HG03064 (cell line): ENCODE data around the gene PDE6C.

Experiments used
- ATAC-seq: cut with Tn5 transposase; IDR thresholded peaks from one replicate; pipeline ENCODE4 v1.9.1; 2021; ENCODE audit warnings: low read depth; ENCODE audit not compliant: unreplicated experiment

Gene PDE6C

GRCh38 chr10:93593749-93594148 is 18.6 kb upstream of the PDE6C start:
- ATAC-seq = no peak

GRCh38 chr10:93594518-93594917 is 17.8 kb upstream of the PDE6C start:
- no peak for ATAC-seq

GRCh38 chr10:93595378-93596161 is 16.8 kb upstream of the PDE6C start:
- no peak for ATAC-seq

GRCh38 chr10:93596539-93596938 is 15.8 kb upstream of the PDE6C start:
- no peak for ATAC-seq

GRCh38 chr10:93597075-93597599 is 15.2 kb upstream of the PDE6C start:
- ATAC-seq = no peak

GRCh38 chr10:93598157-93598556 is 14.2 kb upstream of the PDE6C start:
- ATAC-seq = no peak

- no peak for ATAC-seq
These were observed 13.0 kb upstream of the PDE6C start for GRCh38 chr10:93599335-93599734.

GRCh38 chr10:93599778-93600177 is 12.6 kb upstream of the PDE6C start:
- ATAC-seq = no peak

GRCh38 chr10:93600446-93601145 is 11.7 kb upstream of the PDE6C start:
- ATAC-seq = no peak

GRCh38 chr10:93601146-93601773 is 11.1 kb upstream of the PDE6C start, which contains the start of gene RBP4:
RBP4 (minus strand) TSS chr10:93601235; CDS start chr10:93601028, 207 bp downstream.
- ATAC-seq = no peak

- ATAC-seq = no peak
These were observed 10.6 kb upstream of the PDE6C start for GRCh38 chr10:93601774-93602162.

- no peak for ATAC-seq
These were observed 9.3 kb upstream of the PDE6C start for GRCh38 chr10:93603023-93603422.

GRCh38 chr10:93604146-93604545 is 8.2 kb upstream of the PDE6C start:
- ATAC-seq = no peak

- ATAC-seq = no peak
These were observed 3.9 kb upstream of the PDE6C start for GRCh38 chr10:93608421-93608820.

GRCh38 chr10:93613126-93613525 is 789 bp downstream of the PDE6C start:
- ATAC-seq = no peak

GRCh38 chr10:93614101-93614825 is 1.9 kb downstream of the PDE6C start:
- ATAC-seq = no peak

- ATAC-seq = no peak
These were observed 3.4 kb downstream of the PDE6C start for GRCh38 chr10:93615576-93616235.

- ATAC-seq = no peak
These were observed 8.6 kb downstream of the PDE6C start for GRCh38 chr10:93620925-93621324.

- no peak for ATAC-seq
These were observed 10.6 kb downstream of the PDE6C start for GRCh38 chr10:93622942-93623341.

- no peak for ATAC-seq
These were observed 16.5 kb downstream of the PDE6C start for GRCh38 chr10:93628858-93629257.
